HepG2 (cell line): Measurements from ENCODE around the gene SLC7A4. TPM values are rescaled to one million over a fixed set of nuclear protein-coding genes. Genes with fewer than 3 reads are reported as not detected.

Source experiments
- ATAC-seq: fragments of 200-7000 bp; cut with Tn5 transposase; 3 replicates; pipeline ENCODE4 v1.9.1; 2020; ENCODE audit warnings: mild to moderate bottlenecking, moderate library complexity
- BruUV-seq: library from RNA; stranded (reverse); fragments of 400-500 nt; replicated peaks from 2 replicates; lab custom pipeline; 2021; lab: Mats Ljungman, UMichigan
- CTCF ChIA-PET: fragments of 300-600 bp; formaldehyde crosslinking; extraction: SDS; loops from one replicate; lab custom pipeline; 2021; ENCODE audit warnings: low total read pairs, inconsistent platforms, low intra/inter-chr PET ratio; lab: Yijun Ruan, JAX
- POLR2A ChIA-PET: fragments of 350-600 bp; sonication (Branson Sonifier 250); formaldehyde crosslinking; loops from one replicate; lab custom pipeline; 2020; ENCODE audit warnings: antibody characterized with exemption, inconsistent platforms; lab: Yijun Ruan, JAX
- DNase-seq: peaks from one replicate; pipeline ENCODE4 v3.0.0-alpha.2; 2015; ENCODE audit warnings: low spot score
- FAIRE-seq: peaks from 3 replicates; lab custom pipeline; 2011; peaks lifted over from hg19 to GRCh38; lab: Jason Lieb, UNC
- H2AFZ ChIP-seq: one replicate; pipeline ENCODE4 v1.6.1; 2011; ENCODE audit warnings: low read length, inconsistent platforms
- H3K27ac ChIP-seq: fragments of 300-600 bp; 3 replicates; pipeline ENCODE4 v1.8.0; 2011; ENCODE audit warnings: mixed run types, mild to moderate bottlenecking, mixed read lengths, low read length, inconsistent platforms; ENCODE audit not compliant: insufficient read depth; ENCODE audit errors: extremely low read length
- H3K27me3 ChIP-seq, 2 experiments: fragments of 200-600 bp in 1 of 2; 2 replicates in 1 of 2; 3 replicates in 1 of 2; pipeline versions ENCODE4 v1.6.0 to v1.8.0; 2011; ENCODE audit warnings: low read length in 2 of 2, mild to moderate bottlenecking in 2 of 2, moderate library complexity in 2 of 2, inconsistent platforms in 1 of 2; ENCODE audit not compliant: insufficient read depth in 2 of 2, control insufficient read depth in 1 of 2
- H3K36me3 ChIP-seq, 2 experiments: fragments of 200-600 bp in 1 of 2; replicated peaks in 1 of 2; 2 replicates in 1 of 2; 3 replicates in 1 of 2; pipeline versions ENCODE4 v1.5.1 to v1.8.0; 2011; ENCODE audit warnings: low read length in 2 of 2, inconsistent platforms in 1 of 2; ENCODE audit not compliant: insufficient read depth in 2 of 2, control insufficient read depth in 1 of 2
- H3K4me1 ChIP-seq: 2 replicates; pipeline ENCODE4 v1.5.1; 2012; ENCODE audit warnings: low read length, inconsistent platforms; ENCODE audit not compliant: insufficient read depth
- H3K4me2 ChIP-seq: 2 replicates; pipeline ENCODE4 v1.6.0; 2011; ENCODE audit warnings: low read depth, low read length, inconsistent platforms
- H3K4me3 ChIP-seq, 3 experiments: fragments of 200-600 bp in 1 of 3; sonication (generic), shearing (Covaris generic) in 1 of 3; replicated peaks in 1 of 3; 2 replicates each; pipeline ENCODE4 v1.5.1; 2011 to 2016; ENCODE audit warnings: low read length in 3 of 3, inconsistent platforms in 2 of 3, low read depth in 2 of 3, mild to moderate bottlenecking in 2 of 3, control low read depth in 1 of 3, mixed read lengths in 1 of 3; ENCODE audit not compliant: insufficient read depth in 1 of 3
- H3K79me2 ChIP-seq: one replicate; pipeline ENCODE4 v1.6.1; 2011; ENCODE audit warnings: low read length, inconsistent platforms; ENCODE audit not compliant: insufficient read depth
- H3K9ac ChIP-seq: 2 replicates; pipeline ENCODE4 v1.6.0; 2011; ENCODE audit warnings: mild to moderate bottlenecking, low read depth, low read length, inconsistent platforms; ENCODE audit not compliant: insufficient read depth
- H3K9me3 ChIP-seq: 2 replicates; pipeline ENCODE4 v1.5.1; 2012; ENCODE audit warnings: mild to moderate bottlenecking, low read length
- H4K20me1 ChIP-seq: 2 replicates; pipeline ENCODE4 v1.6.0; 2011; ENCODE audit warnings: inconsistent platforms, mild to moderate bottlenecking, low read length, moderate library complexity; ENCODE audit not compliant: insufficient read depth
- ASH2L ChIP-seq: fragments of 300-600, 200-600 bp; sonication (generic); IDR thresholded peaks from 2 replicates; pipeline ENCODE4 v1.7.0; 2017; ENCODE audit warnings: low read depth, mild to moderate bottlenecking, moderate library complexity, mixed read lengths, low read length; ENCODE audit not compliant: insufficient read length
- ATF4 ChIP-seq, 2 experiments: fragments of 450-650 bp in 1 of 2; sonication (generic) in 1 of 2; formaldehyde crosslinking; IDR thresholded peaks; 2 replicates each; pipeline versions ENCODE4 v1.5.0 to v1.8.0; 2020 to 2022; ENCODE audit warnings: mild to moderate bottlenecking in 1 of 2, missing genetic modification reagents in 1 of 2
- HNF4G ChIP-seq, 2 experiments: sonication (generic) in 1 of 2; formaldehyde crosslinking in 1 of 2; IDR thresholded peaks; 2 replicates each; pipeline versions ENCODE4 v1.4.0 to v1.6.1; 2011 to 2020; ENCODE audit warnings: borderline replicate concordance in 2 of 2, low read depth in 2 of 2, mild to moderate bottlenecking in 2 of 2, low read length in 1 of 2, missing genetic modification reagents in 1 of 2, moderate library complexity in 1 of 2
- ZHX2 ChIP-seq, 2 experiments: sonication (generic) in 1 of 2; formaldehyde crosslinking in 1 of 2; IDR thresholded peaks; 2 replicates each; pipeline versions ENCODE4 v1.6.1 to v1.9.0; 2014 to 2022; ENCODE audit warnings: antibody characterized with exemption in 1 of 2, borderline replicate concordance in 1 of 2, inconsistent platforms in 1 of 2, low read depth in 1 of 2, missing genetic modification reagents in 1 of 2
- ZNF878 ChIP-seq: sonication (generic); formaldehyde crosslinking; IDR thresholded peaks from 2 replicates; pipeline ENCODE4 v1.8.1; 2023; ENCODE audit warnings: mild to moderate bottlenecking, missing genetic modification reagents, moderate library complexity
- WGBS: methylation state at CpG from one replicate; pipeline ENCODE4 v1.1.6; 2017; ENCODE audit warnings: low lambda C conversion rate; 5-methylcytosine and 5-hydroxymethylcytosine counted together
- in situ Hi-C: cut with HindIII; loops from 2 replicates; pipeline ENCODE4 v1.10.0; 2017; ENCODE audit warnings: low pct_unique_long_range_greater_than_20kb; ENCODE audit not compliant: extremely low pct_ligation_motif_present
- intact Hi-C: fragments of 100-400 bp; cut with micrococcal nuclease; formaldehyde crosslinking; loops from one replicate; pipeline ENCODE4 v1.10.0; 2022; ENCODE audit not compliant: unreplicated experiment
- polyA plus RNA-seq, 8 experiments: library from polyadenylated mRNA; depleted of rRNA in 3 of 8; stranded (reverse) in 7 of 8; unstranded in 1 of 8; fragments of >200 nt; fragmentation: Illumina TruSeq in 4 of 8; extraction: Trizol in 4 of 8; gene quantifications; 2 replicates each; pipeline versions ENCODE4 v1.2.1 to v1.2.3, GENCODE V29; 2011 to 2016; ENCODE audit warnings: low read depth in 4 of 8, missing spikeins in 1 of 8, mixed read lengths in 1 of 8; ENCODE audit not compliant: insufficient read depth in 1 of 8
- total RNA-seq, 5 experiments: library from RNA; depleted of rRNA; stranded (reverse); fragments of >200 nt; fragmentation: Illumina TruSeq; extraction: Trizol; gene quantifications; 2 replicates each; pipeline ENCODE4 v1.2.3, GENCODE V29; 2016; ENCODE audit warnings: low read depth in 1 of 5

Gene SLC7A4
- total and polyA plus RNA-seq, 2 of the 13 experiments (the other 11 are each of a cell fraction or from before 2014, with no cell fraction given), result not detected

- no peak for TF ChIP-seq ATF4 (CRISPR knock-in tag; IDR thresholded peaks at IDR 0.05)
- TF ChIP-seq ASH2L, result no peak
- TF ChIP-seq, all 625 proteins: peak for 0
Measured at GRCh38 chr22:21033895-21034294, 1.5 kb upstream of the SLC7A4 start (continued).

- Histone ChIP-seq H4K20me1 (no peaks in the 10 kb centered on the region), H3K79me2 (no peaks in the 10 kb centered on the region), H3K4me3 (no peak overlapping the region), H3K4me2 (no peak overlapping the region), H3K27me3 (peaks cover 13 to 47% of the 10 kb centered on the region in 2 experiments), H3K4me1 (no peaks in the 10 kb centered on the region), H3K9me3 (no peaks in the 10 kb centered on the region), H3K27ac (no peak overlapping the region), H2AFZ (no peak overlapping the region), H3K36me3 (no peaks in the 10 kb centered on the region), H3K9ac (no peak overlapping the region)
- DNase-seq (no peak), FAIRE-seq (no peak), ATAC-seq (no peak)
- ChIA-PET POLR2A (no interaction called here), CTCF (no interaction called here)
- intact Hi-C loops (no loop called here), in situ Hi-C loops (no loop called here)
- BruUV-seq, result no TSS peak
- 15% methylated on average over 7 of the region's 12 CpGs for WGBS
- no peak for TF ChIP-seq ZNF878
- TF ChIP-seq HNF4G (IDR thresholded peaks at IDR 0.05; ENCODE audit: borderline replicate concordance, low read depth, low read length), result no peak
- no peak for TF ChIP-seq HNF4G (CRISPR knock-in tag; IDR thresholded peaks at IDR 0.05; ENCODE audit: borderline replicate concordance, low read depth)
- TF ChIP-seq ZHX2 (IDR thresholded peaks at IDR 0.05; ENCODE audit: low read depth), result no peak
- no peak for TF ChIP-seq ZHX2 (CRISPR knock-in tag; IDR thresholded peaks at IDR 0.05; ENCODE audit: borderline replicate concordance)
Measured at GRCh38 chr22:21032868-21033688, 717 bp upstream of the SLC7A4 start.
